Upper lobe of left lung (tissue), 6 donors: Measurements from ENCODE around the gene SMTNL2. TPM values are rescaled to one million over a fixed set of nuclear protein-coding genes. Genes with fewer than 3 reads are reported as not detected.

Experiments
- ATAC-seq, 2 donors: fragments of 200-7000 bp; cut with Tn5 transposase; one replicate each; pipeline ENCODE4 v1.9.1; 2022; ENCODE audit warnings: mild to moderate bottlenecking in 2 of 2, moderate library complexity in 2 of 2; ENCODE audit not compliant: low FRiP score in 2 of 2
- DNase-seq, 2 donors: peaks; one replicate each; pipeline ENCODE4 v3.0.0-alpha.2; 2019 to 2020
- H3K27ac ChIP-seq, 4 donors: fragments of 200-600 bp; sonication (generic); one replicate each; pipeline ENCODE4 v1.5.1; 2016 to 2019
- H3K27me3 ChIP-seq, 4 donors: fragments of 200-600 bp; sonication (generic); one replicate each; pipeline ENCODE4 v1.5.1; 2017 to 2019
- H3K36me3 ChIP-seq, 4 donors: fragments of 200-600 bp; sonication (generic); one replicate each; pipeline ENCODE4 v1.5.1; 2016 to 2019
- H3K4me1 ChIP-seq, 4 donors: fragments of 200-600 bp; sonication (generic); one replicate each; pipeline ENCODE4 v1.5.1; 2018 to 2019
- H3K4me3 ChIP-seq, 4 donors: fragments of 200-600 bp; sonication (generic); one replicate each; pipeline ENCODE4 v1.5.1; 2017 to 2019; ENCODE audit warnings: mild to moderate bottlenecking in 2 of 4, moderate library complexity in 1 of 4
- H3K9me3 ChIP-seq, 4 donors: fragments of 200-600 bp; sonication (generic); one replicate each; pipeline ENCODE4 v1.5.1; 2018 to 2019
- CTCF ChIP-seq, 6 experiments: fragments of 450-650 bp in 4 of 6; fragments of 200-600 bp in 2 of 6; sonication (generic) in 2 of 6; IDR thresholded peaks; one replicate each; pipeline ENCODE4 v1.5.1; 2016 to 2019; ENCODE audit warnings: antibody characterized with exemption in 6 of 6
- EP300 ChIP-seq, 4 donors: sonication (generic); formaldehyde crosslinking; IDR thresholded peaks; one replicate each; pipeline ENCODE4 v1.5.1; 2017; ENCODE audit warnings: antibody characterized with exemption in 4 of 4, control low read depth in 2 of 4
- POLR2A ChIP-seq, 4 donors: fragments of 450-650 bp; IDR thresholded peaks; one replicate each; pipeline ENCODE4 v1.5.1; 2016 to 2017; ENCODE audit warnings: antibody characterized with exemption in 4 of 4, mild to moderate bottlenecking in 2 of 4
- POLR2AphosphoS5 ChIP-seq, 2 donors: sonication (generic); formaldehyde crosslinking; IDR thresholded peaks; one replicate each; pipeline ENCODE4 v1.5.1; 2017; ENCODE audit warnings: antibody characterized with exemption in 2 of 2
- WGBS, 2 donors: methylation state at CpG; one replicate each; pipeline ENCODE4 v1.1.5; 2017 to 2018; 5-methylcytosine and 5-hydroxymethylcytosine counted together
- total RNA-seq, 6 donors: library from RNA; depleted of rRNA in 4 of 6; stranded (reverse); fragments of >200 nt in 4 of 6; gene quantifications; one replicate each; pipeline versions ENCODE4 v1.1.0 to v1.2.1, GENCODE V29; 2016 to 2021
- donor health status: DM: no; HTN: no; CAD: no; lungs with moderate emphysema.
- donor health status: DM: no; HTN: yes; CAD: no; lungs with severe emphysema.

The SMTNL2 gene
- total RNA-seq, 6 donors from 2014 or later, result 0.49 to 7.3 (median 3.6) TPM

DNA sequence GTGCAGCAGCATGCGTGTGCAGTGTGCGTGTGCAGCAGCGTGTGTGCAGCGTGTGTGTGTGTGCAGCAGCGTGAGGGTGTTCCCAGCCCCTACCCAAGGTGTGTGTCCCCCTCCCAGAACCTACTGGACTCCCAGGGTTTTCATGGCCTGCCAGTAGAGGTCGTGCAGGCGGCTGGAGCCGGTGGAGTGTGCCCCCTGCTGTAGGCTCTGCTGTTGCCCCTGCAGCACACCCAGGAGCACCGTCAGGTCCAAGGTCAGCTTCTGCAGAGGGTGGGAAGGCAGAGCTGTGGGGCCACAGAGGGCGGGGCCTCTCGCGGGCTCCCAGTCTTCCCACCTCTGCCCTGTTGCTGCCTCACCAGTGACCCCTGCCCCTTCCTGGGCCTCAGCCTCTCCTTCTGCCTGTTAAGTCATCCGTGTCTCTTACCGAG, 44.1 kb upstream of the SMTNL2 start:
- H3K27me3 ChIP-seq, result no peaks in the 10 kb centered on the region

DNA sequence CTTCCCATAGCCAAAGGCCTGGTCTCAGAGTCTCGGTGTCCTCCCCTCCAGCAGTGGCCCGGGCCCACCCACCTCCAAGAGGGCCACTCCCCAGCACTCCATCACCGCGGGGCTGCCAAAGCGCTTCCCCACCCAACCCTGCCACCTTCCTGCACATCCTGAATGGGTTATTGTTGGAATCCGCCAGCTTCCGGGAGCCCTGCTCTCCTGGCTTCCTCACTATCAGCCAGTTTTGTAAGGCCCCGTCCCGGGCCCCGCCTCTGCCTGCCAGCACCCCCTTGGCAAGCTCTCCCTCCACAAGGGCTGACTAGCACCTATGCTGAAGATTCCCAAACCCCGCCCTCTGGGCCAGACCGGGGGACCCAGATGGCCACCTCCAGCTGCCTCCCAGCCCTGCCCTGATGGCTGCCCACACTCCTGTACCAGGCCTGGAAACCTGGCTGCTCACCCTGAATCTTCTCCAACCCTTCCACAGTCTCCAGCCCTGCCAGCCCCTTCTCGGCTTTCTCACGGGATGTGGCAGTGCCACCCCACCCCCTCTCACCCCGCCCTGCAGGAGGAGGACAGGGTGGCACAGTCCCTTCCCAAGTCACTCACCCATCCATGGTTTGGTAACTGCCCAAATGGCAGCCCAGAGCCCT, 43.5 kb upstream of the SMTNL2 start:
- TF ChIP-seq CTCF (IDR thresholded peaks at IDR 0.05) (no peak), POLR2A (IDR thresholded peaks at IDR 0.05) (no peak), POLR2AphosphoS5 (IDR thresholded peaks at IDR 0.05) (peak; percentile 46 to 67), EP300 (IDR thresholded peaks at IDR 0.05) (peak in 2 of 4 donors; percentile 31 to 56)
- Histone ChIP-seq H3K36me3 (peaks cover 11 to 79% (median 59%) of the 10 kb centered on the region in 4 donors), H3K9me3 (no peaks in the 10 kb centered on the region), H3K27ac (peak overlapping the region; percentile 69 to 91 (median 80)), H3K4me3 (peak overlapping the region in 1 of 4 donors; percentile 19), H3K27me3 (no peaks in the 10 kb centered on the region), H3K4me1 (peaks cover 45 to 64% (median 59%) of the 10 kb centered on the region in 4 donors)
- WGBS, 2 donors, result 33 to 44% methylated on average over 13 to 15 of the region's 15 CpGs
- peak in 1 of 2 donors; percentile 1 for ATAC-seq
- peak; percentile 61 to 79 for DNase-seq

More for the DNA sequence above, 44.1 kb upstream of the SMTNL2 start:
- DNase-seq (peak in 1 of 2 donors; percentile 77), ATAC-seq (peak in 1 of 2 donors; percentile 5)
- peak overlapping the region in 1 of 4 donors; percentile 19 for H3K4me3 ChIP-seq
- H3K9me3 ChIP-seq, result no peaks in the 10 kb centered on the region
- TF ChIP-seq POLR2AphosphoS5 (IDR thresholded peaks at IDR 0.05), result no peak
- TF ChIP-seq CTCF (IDR thresholded peaks at IDR 0.05), result peak in 4 of 6 experiments; percentile 18 to 44 (median 30)
- no peak for TF ChIP-seq EP300 (IDR thresholded peaks at IDR 0.05)
- TF ChIP-seq POLR2A (IDR thresholded peaks at IDR 0.05), result no peak
- peaks cover 51 to 70% (median 64%) of the 10 kb centered on the region in 4 donors for H3K4me1 ChIP-seq
- 40 to 66% methylated on average over 3 to 14 of the region's 14 CpGs for WGBS, 2 donors
- H3K36me3 ChIP-seq, result peaks cover 11 to 73% (median 54%) of the 10 kb centered on the region in 4 donors
- peak overlapping the region; percentile 69 to 91 (median 80) for H3K27ac ChIP-seq

DNA sequence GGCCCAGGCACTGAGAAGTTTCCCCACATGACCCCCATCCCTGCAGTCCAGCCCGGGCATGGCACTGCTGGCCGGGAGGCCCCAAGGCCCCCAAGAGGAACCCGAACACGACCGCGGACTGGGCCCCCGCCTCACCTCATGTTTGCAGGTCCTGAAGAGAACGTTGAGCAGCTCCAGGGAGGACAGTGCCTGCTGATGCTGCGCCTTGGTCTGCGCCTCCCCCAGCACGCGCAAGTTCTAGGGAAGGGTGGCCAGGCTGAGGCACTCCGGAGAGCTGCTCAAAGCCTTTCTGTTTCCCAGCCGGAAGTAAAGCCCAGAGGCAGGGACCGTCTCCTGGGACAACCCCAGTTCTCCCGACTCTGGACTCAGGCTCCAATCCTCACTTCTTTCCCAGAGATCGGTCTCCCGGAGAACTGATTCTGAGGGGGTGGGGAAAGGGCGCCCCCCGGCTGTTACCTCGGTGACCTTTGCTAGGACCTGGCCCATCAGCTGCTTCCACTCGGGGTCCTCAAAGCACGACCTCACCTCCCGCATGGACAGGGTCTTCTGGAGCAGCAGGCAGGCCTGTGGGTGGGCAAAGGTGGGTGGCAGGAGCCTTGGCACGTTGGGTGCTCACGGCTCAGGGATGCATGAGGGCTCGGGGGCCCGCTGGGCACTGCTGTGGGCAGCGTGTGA, 42.9 kb upstream of the SMTNL2 start:
- Histone ChIP-seq H3K4me1 (peaks cover 39 to 58% (median 53%) of the 10 kb centered on the region in 4 donors), H3K27me3 (no peaks in the 10 kb centered on the region), H3K27ac (peak overlapping the region; percentile 69 to 91 (median 80)), H3K36me3 (peaks cover 11 to 86% (median 61%) of the 10 kb centered on the region in 4 donors), H3K9me3 (no peaks in the 10 kb centered on the region), H3K4me3 (peak overlapping the region in 1 of 4 donors; percentile 19)
- WGBS, 2 donors, result 74 to 88% methylated on average over 12 to 29 of the region's 29 CpGs
- DNase-seq (peak in 1 of 2 donors; percentile 77), ATAC-seq (no peak)
- TF ChIP-seq POLR2AphosphoS5 (IDR thresholded peaks at IDR 0.05), result no peak
- TF ChIP-seq POLR2A (IDR thresholded peaks at IDR 0.05), result no peak
- no peak for TF ChIP-seq EP300 (IDR thresholded peaks at IDR 0.05)
- TF ChIP-seq CTCF (IDR thresholded peaks at IDR 0.05), result peak in 1 of 6 experiments; percentile 18

GRCh38 chr17:4542003-4542725, 42.2 kb upstream of the SMTNL2 start:
- Histone ChIP-seq H3K4me3 (no peak overlapping the region), H3K9me3 (no peaks in the 10 kb centered on the region), H3K27ac (peak overlapping the region; percentile 69 to 91 (median 80)), H3K27me3 (no peaks in the 10 kb centered on the region), H3K4me1 (peaks cover 32 to 51% (median 46%) of the 10 kb centered on the region in 4 donors), H3K36me3 (peaks cover 11 to 93% (median 67%) of the 10 kb centered on the region in 4 donors)
- TF ChIP-seq POLR2AphosphoS5 (IDR thresholded peaks at IDR 0.05), result no peak
- TF ChIP-seq EP300 (IDR thresholded peaks at IDR 0.05), result no peak
- no peak for TF ChIP-seq CTCF (IDR thresholded peaks at IDR 0.05)
- no peak for TF ChIP-seq POLR2A (IDR thresholded peaks at IDR 0.05)
- DNase-seq (peak in 1 of 2 donors; percentile 71), ATAC-seq (no peak)
- WGBS, 2 donors, result 94 to 95% methylated on average over 9 to 12 of the region's 14 CpGs
